ENCODE results near the gene AIPL1.

The AIPL1 gene

DNA sequence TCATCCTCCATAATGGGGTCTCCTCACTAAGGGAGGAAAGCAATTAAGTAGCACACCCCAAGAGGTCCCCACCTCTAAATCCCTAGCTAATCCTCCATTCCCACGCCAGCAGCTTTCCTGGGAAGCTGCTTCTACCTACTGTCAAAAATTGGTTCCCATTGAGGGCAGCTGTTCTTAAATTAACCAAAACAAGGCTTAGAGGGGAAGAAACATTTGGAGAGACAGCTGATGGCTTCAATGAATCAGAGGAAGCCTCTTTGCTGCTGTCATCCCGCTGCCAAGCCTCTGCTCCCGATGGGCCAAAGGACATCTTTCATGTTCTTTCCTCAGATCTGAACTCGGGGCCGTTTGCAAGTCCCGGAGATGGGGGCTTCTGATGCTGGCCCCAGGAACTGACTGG lies 26.6 kb downstream of the AIPL1 start:
- ChIA-PET CTCF (interaction anchor here (2.0 kb wide), 1 partner anchor 10 kb away, joined by 5 read pairs; no protein-coding TSS in a partner anchor), POLR2A (no interaction called here)
- H3K4me3 ChIP-seq (ENCODE audit: low read depth, low read length), result no peak overlapping the region
- no peak for DNase-seq (ENCODE audit: low read depth, low spot score)
- no peak for TF ChIP-seq CTCF (IDR thresholded peaks at IDR 0.05; ENCODE audit: insufficient read depth, low read length, missing control alignments)

DNA sequence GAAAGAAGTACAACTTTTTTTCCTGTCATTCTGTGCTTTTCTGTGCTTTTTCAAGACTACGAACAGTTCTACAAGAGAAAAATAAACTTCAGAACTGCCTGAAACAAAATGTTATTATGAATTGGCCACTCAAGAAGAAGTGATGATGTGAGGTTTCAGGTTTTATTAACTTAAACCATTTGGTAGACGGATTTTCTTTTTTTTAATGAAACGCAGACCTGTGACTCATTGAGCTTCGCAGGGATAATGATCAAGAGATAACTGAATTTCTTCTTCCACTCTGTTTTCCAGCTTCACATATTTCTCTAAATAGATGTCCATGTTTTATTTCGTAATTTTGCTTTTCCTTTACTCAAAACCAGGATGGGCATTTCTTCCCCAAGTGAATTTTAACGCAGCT lies 32.7 kb downstream of the AIPL1 start:
- no peak overlapping the region for H3K4me3 ChIP-seq (ENCODE audit: low read depth, low read length)
- ChIA-PET CTCF (interaction anchor here (1.1 kb wide), 1 partner anchor 810 kb away, joined by 3 read pairs; no protein-coding TSS in a partner anchor), POLR2A (no interaction called here)
- no peak for TF ChIP-seq CTCF (IDR thresholded peaks at IDR 0.05; ENCODE audit: insufficient read depth, low read length, missing control alignments)
- DNase-seq (ENCODE audit: low read depth, low spot score), result no peak

- ChIA-PET CTCF (no interaction called here), POLR2A (no interaction called here)
- H3K4me3 ChIP-seq (ENCODE audit: low read depth, low read length), result no peak overlapping the region
- DNase-seq (ENCODE audit: low read depth, low spot score), result no peak
- TF ChIP-seq CTCF (IDR thresholded peaks at IDR 0.05; ENCODE audit: insufficient read depth, low read length, missing control alignments), result no peak
These were observed 36.0 kb downstream of the AIPL1 start for GRCh38 chr17:6398955-6399354.

DNA sequence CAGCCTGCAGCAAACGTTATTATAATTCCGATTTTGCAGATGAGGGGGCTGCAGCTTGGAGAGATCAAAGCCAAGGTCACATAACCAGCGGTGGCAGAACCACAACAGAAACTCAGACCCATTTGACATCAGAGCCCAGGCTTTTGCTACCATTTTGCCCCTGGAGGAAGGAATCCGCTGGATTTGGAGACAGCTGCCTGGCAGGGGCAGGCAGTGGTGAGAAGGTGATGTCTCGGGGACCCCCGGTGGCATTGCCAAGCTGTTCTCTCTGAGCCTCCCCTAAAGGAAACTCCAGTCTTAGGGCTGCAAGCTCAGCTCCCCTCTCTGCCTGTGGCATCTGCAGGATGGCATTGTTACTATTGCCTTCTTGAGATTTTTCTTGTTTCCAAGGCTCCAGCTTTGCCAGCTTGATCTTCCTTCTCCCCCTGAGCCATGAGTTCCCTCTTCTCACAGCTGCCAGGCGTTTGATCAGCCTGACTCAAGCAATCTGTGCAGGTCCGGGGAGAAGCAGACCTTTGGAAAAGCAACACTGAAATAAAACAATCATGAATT lies 40.8 kb downstream of the AIPL1 start:
- ChIA-PET POLR2A (no interaction called here), CTCF (no interaction called here)
- H3K4me3 ChIP-seq (ENCODE audit: low read depth, low read length), result no peak overlapping the region
- TF ChIP-seq CTCF (IDR thresholded peaks at IDR 0.05; ENCODE audit: insufficient read depth, low read length, missing control alignments), result no peak
- DNase-seq (ENCODE audit: low read depth, low spot score), result no peak

GRCh38 chr17:6393351-6393952 lies 41.5 kb downstream of the AIPL1 start:
- TF ChIP-seq CTCF (IDR thresholded peaks at IDR 0.05; ENCODE audit: insufficient read depth, low read length, missing control alignments), result no peak
- CTCF ChIA-PET, result interaction anchor here (1.2 kb wide), 1 partner anchor 802 kb away, joined by 4 read pairs; no protein-coding TSS in a partner anchor
- POLR2A ChIA-PET, result no interaction called here

GRCh38 chr17:6392609-6393350 lies 42.1 kb downstream of the AIPL1 start:
- no peak overlapping the region for H3K4me3 ChIP-seq (ENCODE audit: low read depth, low read length)
- no peak for TF ChIP-seq CTCF (IDR thresholded peaks at IDR 0.05; ENCODE audit: insufficient read depth, low read length, missing control alignments)
- POLR2A ChIA-PET, result no interaction called here
- DNase-seq (ENCODE audit: low read depth, low spot score), result no peak
- CTCF ChIA-PET, result interaction anchor here (1.2 kb wide), 1 partner anchor 801 kb away, joined by 4 read pairs; no protein-coding TSS in a partner anchor

More at GRCh38 chr17:6393351-6393952, 41.5 kb downstream of the AIPL1 start:
- H3K4me3 ChIP-seq (ENCODE audit: low read depth, low read length), result no peak overlapping the region
- DNase-seq (ENCODE audit: low read depth, low spot score), result no peak

Measured in AG04449 (cell line).